Measurements from ENCODE around the gene HAUS6. TPM values are rescaled to one million over a fixed set of nuclear protein-coding genes. Genes with fewer than 3 reads are reported as not detected.

Gene HAUS6
- total RNA-seq, 1 donor from 2014 or later: 18.3 TPM

- Mint-ChIP-seq H3K4me1 (ENCODE audit: low read depth, unreplicated experiment) (peaks cover 8% of the 10 kb centered on the region), H3K27ac (ENCODE audit: unreplicated experiment) (peak overlapping the region; percentile 96), H3K36me3 (ENCODE audit: unreplicated experiment) (no peaks in the 10 kb centered on the region), H3K4me3 (ENCODE audit: unreplicated experiment) (peak overlapping the region; percentile 97), H3K9me3 (ENCODE audit: unreplicated experiment) (peaks cover 4% of the 10 kb centered on the region), H3K27me3 (ENCODE audit: unreplicated experiment) (peaks cover 2% of the 10 kb centered on the region)
- DNase-seq: no peak
- no peak for TF ChIP-seq CTCF (IDR thresholded peaks at IDR 0.05; ENCODE audit: partially characterized antibody, unreplicated experiment)
Measured at GRCh38 chr9:19050637-19051591, 51.8 kb downstream of the HAUS6 start.

- no peak for DNase-seq
- Mint-ChIP-seq H3K4me1 (ENCODE audit: low read depth, unreplicated experiment) (peaks cover 8% of the 10 kb centered on the region), H3K27me3 (ENCODE audit: unreplicated experiment) (peaks cover 2% of the 10 kb centered on the region), H3K9me3 (ENCODE audit: unreplicated experiment) (peaks cover 4% of the 10 kb centered on the region), H3K4me3 (ENCODE audit: unreplicated experiment) (peak overlapping the region; percentile 97), H3K27ac (ENCODE audit: unreplicated experiment) (peak overlapping the region; percentile 96), H3K36me3 (ENCODE audit: unreplicated experiment) (no peaks in the 10 kb centered on the region)
- TF ChIP-seq CTCF (IDR thresholded peaks at IDR 0.05; ENCODE audit: partially characterized antibody, unreplicated experiment): no peak
Measured at GRCh38 chr9:19049917-19050636, 52.6 kb downstream of the HAUS6 start.

- Mint-ChIP-seq H3K4me3 (ENCODE audit: unreplicated experiment) (peak within 1 kb of the TSS; percentile 97), H3K9me3 (ENCODE audit: unreplicated experiment) (peaks cover 4% of the 10 kb centered on the region), H3K27me3 (ENCODE audit: unreplicated experiment) (peaks cover 2% of the 10 kb centered on the region), H3K4me1 (ENCODE audit: low read depth, unreplicated experiment) (peaks cover 8% of the 10 kb centered on the region), H3K27ac (ENCODE audit: unreplicated experiment) (peak within 1 kb of the TSS; percentile 97), H3K36me3 (ENCODE audit: unreplicated experiment) (no peaks in the 10 kb centered on the region)
- DNase-seq: peak; percentile 96
- peak; percentile 87 for TF ChIP-seq CTCF (IDR thresholded peaks at IDR 0.05; ENCODE audit: partially characterized antibody, unreplicated experiment)
Measured at GRCh38 chr9:19048966-19049916, 53.5 kb downstream of the HAUS6 start, which contains the start of gene RRAGA. Gene RRAGA (plus strand): TSS chr9:19049427. CDS start chr9:19049660, 233 bp downstream.

GRCh38 chr9:19036611-19037010, 66.1 kb downstream of the HAUS6 start:
- H3K27me3 Mint-ChIP-seq (ENCODE audit: unreplicated experiment): no peaks in the 10 kb centered on the region
- no peak overlapping the region for H3K4me3 Mint-ChIP-seq (ENCODE audit: unreplicated experiment)
- no peaks in the 10 kb centered on the region for H3K4me1 Mint-ChIP-seq (ENCODE audit: low read depth, unreplicated experiment)
- DNase-seq: no peak
- H3K9me3 Mint-ChIP-seq (ENCODE audit: unreplicated experiment): no peaks in the 10 kb centered on the region
- TF ChIP-seq CTCF (IDR thresholded peaks at IDR 0.05; ENCODE audit: partially characterized antibody, unreplicated experiment): no peak
- peaks cover 3% of the 10 kb centered on the region for H3K36me3 Mint-ChIP-seq (ENCODE audit: unreplicated experiment)
- no peak overlapping the region for H3K27ac Mint-ChIP-seq (ENCODE audit: unreplicated experiment)
